Epidermal melanocyte (primary cell): Measurements from ENCODE around the gene TUBB3.
"Not testable (repeated sequence)": the region's sequence is repeated elsewhere in the genome, so short reads cannot be mapped to it uniquely, and the experiment has no call there.

Experiments used
- DNase-seq: peaks from one replicate; pipeline ENCODE4 v3.0.0; 2011; ENCODE audit warnings: low spot score; ENCODE audit not compliant: insufficient read length

TUBB3 gene

GRCh38 chr16:89900885-89901284 lies 22.3 kb upstream of the TUBB3 start:
- DNase-seq = no peak

DNA sequence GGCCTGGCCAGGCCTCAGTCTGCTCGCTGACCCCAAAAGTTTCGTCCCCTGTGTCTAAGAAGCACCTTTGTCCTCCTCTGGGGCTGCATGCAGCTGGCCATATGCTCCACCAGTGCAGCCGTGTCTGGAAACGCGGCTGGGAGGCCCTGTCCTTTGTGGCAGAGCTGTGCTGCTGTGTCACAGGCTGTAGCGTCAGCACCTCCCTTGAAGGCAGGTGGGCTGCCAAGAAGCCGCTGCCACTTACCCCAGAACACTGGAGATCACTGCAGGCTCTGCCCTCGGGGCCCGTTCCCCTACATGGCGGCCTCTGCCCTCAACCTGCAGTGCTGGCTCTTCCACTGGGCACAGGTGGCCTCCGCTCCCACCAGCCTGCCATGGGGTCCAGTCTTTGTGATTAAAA lies 20.2 kb upstream of the TUBB3 start:
- DNase-seq = no peak

DNA sequence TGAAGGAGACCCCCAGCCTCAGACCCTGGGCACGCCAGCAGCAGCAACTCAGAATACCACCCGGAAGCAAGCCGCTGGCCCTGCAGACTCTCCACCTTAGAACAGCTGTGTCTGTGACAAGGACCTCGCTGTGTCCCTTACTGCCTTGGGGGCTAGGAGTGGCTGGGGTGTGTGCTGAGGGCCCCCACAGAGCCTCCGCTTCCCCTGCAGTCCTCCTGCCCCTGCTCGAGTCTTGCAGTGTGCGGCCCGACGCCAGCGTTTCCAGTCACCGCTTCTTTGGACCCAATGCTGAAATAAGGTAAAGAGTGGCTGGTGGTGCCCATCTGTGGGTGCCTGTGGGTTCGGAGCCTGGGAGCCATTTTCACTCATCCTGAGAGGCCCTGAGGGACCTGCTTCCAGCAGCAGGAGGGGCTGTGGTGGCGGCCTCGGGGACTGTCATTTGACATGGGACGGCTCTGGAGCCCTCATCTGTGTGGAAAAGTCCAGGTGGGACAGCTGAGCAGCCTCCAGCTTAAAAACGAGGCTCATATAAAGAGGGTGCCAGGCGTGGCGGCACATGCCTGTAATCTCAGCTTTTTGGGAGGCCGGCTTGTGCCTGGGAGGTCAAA lies 19.1 kb upstream of the TUBB3 start:
- no peak for DNase-seq

DNA sequence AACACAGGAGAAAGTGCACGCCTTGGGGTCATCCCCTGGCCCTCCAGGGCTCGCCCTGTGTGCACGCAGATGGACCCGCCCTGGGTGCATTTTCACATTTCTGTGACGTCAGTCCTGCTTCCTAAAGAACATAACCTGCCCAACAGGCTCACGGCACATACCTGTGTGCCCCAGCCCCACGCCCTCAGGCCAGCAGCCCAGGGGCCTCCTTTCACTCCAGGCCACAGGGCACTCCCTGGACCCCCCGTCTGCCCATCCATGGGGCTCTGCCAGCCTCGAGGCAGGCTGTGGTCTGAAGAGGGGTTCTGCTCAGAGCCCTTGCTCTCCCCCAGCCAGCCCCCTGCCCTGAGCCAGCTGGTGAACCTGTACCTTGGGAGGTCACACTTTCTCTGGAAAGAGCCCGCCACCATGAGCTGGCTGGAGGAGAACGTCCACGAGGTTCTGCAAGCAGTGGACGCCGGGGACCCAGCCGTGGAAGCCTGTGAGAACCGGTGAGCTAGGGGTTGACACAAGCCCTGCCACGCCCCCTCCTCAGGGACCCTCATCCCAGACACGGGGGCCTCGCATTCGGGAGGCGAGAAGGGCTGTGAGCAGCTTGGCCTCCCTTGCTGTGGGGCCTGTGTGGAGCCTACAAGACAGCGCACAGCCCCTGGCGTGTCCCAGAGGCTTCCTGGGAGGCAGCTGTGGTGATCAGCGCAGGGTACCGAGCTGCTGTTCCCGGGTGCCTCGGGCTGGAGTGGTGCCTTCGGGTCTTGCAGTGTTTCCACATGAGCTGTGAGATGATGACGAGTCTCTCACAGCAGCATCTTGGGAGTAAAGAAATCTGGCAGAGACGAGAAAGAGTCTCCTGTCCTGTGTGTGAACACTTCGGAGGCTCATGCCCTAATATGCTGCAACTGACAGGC lies 18.3 kb upstream of the TUBB3 start:
- no peak for DNase-seq

DNA sequence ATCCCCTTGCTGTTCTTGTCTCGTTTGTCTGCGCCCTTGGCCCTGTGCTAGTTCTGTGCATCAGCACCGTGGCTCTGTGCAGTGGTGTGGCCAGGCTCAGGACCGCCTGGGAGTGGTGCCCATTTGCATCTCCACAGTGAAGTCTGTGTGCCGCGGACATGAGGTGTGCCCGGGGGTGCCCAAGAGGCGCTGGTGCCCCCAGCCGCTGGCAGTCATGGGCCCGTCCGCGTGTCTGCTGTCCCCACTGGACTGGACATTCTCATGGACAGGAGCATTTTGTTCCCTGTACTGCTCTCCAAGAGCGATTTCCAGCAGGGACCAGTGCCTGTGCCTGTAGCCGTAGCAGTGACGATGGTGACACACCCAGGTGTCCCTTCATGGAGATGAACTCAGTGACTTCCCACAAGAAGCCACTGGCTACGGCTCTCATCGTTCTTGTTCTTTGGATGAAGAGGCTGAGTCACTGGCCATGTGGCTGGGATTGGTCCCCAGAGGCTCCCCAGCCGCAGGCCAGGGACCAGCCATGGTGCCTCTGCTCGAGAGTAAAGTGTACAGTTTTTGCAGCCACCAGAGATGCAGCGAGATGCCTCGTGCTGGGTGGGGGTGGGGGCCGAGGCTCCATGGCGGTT lies 17.5 kb upstream of the TUBB3 start:
- DNase-seq = no peak

- DNase-seq = peak; percentile 86
These were observed 16.8 kb upstream of the TUBB3 start for GRCh38 chr16:89906140-89907025.

DNA sequence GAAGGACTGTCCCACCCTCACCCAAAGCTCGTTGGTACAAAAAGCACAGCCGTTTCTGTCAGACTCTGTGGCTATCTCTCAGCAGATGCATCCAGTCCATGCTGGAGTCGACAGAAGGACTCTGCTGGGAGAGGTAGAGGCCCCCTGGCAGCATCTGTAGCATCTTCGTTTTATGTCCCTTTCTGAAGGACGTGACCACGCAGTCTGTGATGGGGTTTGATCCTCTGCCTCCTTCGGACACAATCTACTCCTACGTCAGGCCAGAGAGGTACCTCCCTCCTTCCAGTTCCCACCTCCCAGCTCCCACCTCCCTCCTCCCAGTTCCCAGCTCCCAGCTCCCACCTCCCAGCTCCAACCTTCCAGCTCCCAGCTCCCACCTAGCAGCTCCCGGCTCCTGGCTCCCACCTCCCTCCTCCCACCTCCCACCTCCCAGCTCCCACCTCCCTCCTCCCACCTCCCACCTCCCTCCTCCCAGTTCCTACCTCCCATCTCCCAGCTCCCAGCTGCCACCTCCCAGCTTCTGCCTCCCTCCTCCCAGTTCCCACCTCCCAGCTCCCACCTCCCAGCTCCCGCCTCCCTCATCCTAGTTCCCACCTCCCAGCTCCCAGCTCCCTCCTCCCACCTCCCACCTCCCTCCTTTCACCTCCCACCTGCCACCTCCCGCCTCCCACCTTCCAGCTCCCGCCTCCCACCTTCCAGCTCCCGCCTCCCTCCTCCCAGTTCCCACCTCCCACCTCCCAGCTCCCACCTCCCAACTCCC lies 15.9 kb upstream of the TUBB3 start:
- no peak for DNase-seq

DNA sequence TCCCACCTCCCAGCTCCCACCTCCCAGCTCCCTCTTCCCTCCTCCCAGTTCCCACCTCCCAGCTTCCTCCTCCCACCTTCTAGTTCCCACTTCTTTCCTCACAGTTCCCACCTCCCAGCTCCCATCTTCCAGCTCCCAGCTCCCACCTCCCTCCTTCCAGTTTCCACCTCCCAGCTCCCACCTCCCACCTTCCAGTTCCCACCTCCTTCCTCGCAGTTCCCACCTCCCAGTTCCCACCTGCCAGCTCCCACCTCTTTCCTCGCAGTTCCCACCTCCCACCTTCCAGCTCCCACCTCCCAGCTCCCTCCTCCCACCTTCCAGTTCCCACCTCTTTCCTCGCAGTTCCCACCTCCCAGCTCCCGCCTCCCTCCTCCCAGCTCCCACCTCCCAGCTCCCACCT lies 14.9 kb upstream of the TUBB3 start:
- DNase-seq = no peak

DNA sequence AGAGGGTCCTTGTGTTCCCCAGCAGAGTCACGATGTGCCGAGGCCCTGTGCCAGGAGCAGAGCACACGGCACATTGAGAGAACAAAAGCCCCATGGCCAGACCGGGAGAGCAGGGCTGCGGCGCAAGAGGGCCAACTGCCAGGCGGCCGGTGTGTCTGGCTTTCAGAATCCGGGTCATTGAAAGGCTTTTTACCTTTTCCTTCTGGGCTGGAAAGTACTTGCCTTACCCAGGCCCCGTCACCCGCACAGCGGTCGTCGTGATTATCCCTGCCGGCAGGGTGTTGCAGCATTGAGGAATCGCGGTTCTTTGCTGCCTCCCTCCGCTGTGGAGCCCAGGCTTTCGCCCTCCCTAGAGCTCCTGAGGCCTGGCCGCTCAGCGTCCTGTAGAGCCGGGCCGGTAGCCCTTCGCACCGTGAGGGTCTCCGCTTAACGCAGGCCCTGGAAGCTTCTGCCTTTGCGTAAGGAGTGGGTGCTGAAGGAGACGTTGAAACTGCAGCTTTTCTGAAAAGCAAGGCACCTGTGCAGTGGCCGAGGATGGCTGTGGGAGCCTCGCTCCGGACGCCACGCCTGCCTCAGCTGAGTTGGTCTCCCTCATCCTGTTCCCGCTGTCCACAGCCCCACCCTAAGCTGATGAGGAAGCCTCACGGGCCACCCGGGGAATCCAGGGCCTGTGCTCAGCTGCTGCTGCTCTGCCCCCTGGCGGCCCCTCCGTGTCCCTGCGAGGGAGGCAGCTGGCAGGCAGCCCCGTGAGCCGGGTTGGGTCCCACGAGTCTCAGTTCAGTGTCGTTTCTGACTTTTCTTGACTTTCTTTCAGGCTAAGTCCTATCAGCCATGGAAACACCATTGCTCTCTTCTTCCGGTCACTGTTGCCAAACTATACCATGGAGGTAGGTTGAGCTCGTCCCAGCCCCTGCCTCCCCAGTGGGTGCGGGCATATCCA lies 13.1 kb upstream of the TUBB3 start:
- DNase-seq = peak; percentile 78

GRCh38 chr16:89910717-89911354 lies 12.3 kb upstream of the TUBB3 start:
- DNase-seq = no peak

DNA sequence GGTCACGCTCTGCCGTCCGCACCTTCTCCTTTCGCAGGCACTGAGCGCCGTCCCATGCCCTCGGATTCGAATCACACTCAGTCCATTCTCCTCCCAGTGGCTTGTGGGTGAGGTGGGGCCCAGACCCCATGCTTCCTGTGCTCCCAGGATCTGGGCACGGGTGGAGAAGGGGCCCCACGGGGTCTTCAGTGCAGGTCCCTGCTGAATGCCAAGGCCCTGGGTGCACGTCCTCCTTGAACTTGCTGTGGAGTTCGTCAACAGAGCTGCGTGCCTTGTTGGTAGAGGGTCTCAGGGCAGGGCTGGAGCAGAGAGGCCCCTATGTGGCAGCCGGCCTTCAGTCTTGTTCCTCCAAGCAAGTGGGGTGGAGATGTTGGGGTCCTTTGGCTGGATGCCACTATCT lies 11.8 kb upstream of the TUBB3 start:
- no peak for DNase-seq

GRCh38 chr16:89912143-89912542 lies 11.0 kb upstream of the TUBB3 start:
- no peak for DNase-seq

GRCh38 chr16:89912627-89913026 lies 10.5 kb upstream of the TUBB3 start:
- no peak for DNase-seq

DNA sequence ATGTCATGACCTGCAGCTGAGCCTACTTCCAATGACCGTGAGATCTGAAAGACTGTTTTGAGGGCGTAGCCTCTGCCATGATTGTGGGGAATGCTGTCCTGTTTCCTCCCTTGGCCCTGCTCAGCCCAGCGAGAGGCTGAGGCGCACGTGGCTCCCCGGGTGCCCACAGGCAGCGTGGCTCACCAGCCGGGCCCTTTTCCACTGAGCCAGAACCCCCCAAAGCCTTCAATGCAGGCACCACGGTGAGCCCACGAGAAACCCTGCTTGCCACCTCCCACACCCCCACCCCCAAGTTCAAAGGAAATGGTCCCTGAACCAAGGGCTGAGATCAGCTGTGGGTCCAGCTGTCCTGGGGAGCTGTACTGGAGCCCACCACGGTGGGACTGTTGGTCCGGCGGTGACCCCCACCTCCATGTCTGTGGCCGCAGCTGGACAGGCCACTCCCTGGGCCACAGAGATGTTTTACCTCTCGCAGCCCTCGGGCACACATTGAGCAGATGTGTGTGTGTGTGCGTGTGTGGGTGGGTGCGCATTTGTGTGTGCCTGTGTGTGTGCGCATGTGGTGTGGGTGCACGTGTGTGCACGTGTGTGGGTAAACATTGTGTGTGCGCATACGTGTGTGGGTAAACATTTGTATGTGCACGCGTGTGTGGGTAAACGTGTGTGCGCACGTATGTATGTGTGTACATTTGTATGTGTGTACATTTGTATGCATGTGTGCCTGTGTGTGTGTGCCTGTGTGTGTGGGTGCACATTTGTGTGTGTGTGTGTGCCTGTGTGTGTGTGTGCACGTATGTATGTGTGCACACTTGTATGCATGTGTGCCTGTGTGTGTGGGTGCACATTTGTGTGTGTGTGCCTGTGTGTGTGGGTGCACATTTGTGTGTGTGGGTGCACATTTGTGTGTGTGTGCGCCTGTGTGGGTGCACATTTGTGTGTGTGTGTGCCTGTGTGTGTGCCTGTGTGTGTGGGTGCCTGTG lies 9.4 kb upstream of the TUBB3 start:
- DNase-seq = no peak

DNA sequence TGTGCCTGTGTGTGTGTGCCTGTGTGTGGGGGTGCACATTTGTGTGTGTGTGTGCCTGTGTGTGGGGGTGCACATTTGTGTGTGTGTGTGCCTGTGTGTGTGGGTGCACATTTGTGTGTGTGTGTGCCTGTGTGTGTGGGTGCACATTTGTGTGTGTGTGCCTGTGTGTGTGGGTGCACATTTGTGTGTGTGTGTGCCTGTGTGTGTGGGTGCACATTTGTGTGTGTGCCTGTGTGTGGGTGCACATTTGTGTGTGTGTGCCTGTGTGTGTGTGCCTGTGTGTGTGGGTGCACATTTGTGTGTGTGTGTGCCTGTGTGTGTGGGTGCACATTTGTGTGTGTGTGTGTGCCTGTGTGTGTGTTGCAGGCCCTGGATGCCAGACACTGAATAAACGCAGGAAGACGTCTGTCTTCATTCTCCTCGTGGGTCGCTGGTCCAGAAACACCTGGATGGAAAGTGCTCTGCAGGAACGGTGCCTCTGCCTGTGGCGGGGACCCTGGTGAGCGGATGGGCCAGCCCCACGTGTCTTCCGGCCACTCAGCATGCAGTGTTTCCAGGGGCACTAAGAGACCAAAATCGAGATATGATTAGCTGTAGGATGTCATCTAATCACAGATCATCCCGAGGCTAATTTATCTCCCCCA lies 8.4 kb upstream of the TUBB3 start:
- not testable (repeated sequence) for DNase-seq

DNA sequence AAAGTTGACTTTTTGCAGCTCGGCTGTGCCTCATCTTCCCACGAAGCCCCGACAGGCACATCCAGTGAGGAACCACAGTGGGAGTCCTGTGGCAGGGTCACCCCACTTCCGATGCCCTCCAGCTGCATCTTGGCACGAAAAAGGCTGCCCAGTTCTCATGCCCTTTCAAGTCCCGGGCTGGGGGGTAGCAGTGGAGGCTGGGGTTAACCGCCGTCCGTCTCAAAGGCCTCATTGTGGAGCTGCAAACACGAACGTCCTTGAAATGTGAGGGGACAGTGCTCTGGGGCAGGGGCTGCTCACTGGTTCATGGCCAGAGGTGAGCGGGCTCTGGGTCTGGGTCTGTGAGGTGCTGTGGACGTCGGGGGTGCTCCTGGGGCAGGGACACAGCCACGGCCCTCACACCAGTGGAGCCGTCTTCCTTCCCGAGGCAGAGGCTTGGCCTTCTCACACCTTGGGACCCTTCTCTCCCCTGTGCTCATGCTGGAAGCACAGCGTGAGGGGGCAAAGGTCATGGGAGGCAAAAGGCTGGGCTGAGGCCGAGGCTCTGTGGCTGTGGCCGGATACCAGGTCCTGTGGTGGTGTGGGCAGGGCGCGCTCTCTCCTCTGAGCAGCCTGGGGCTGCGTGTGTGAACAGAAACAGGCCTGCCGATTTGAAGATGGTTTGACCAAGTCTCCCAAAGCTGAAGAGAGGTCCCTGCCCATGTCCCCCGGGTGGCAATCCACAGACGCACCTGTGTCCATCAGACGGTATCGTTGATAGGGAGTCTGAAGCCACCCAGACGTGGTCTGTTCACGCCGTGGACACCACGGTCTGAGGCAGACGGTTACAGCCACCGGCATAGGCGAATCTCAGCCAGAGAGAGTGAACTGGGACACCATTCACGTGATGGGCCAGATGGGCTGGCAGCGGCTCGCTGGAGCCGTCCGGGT lies 7.6 kb upstream of the TUBB3 start:
- DNase-seq = no peak
